ENCODE results near the gene CCNE1.
"Not testable (repeated sequence)": the region's sequence is repeated elsewhere in the genome, so short reads cannot be mapped to it uniquely, and the experiment has no call there.

CCNE1 gene

DNA sequence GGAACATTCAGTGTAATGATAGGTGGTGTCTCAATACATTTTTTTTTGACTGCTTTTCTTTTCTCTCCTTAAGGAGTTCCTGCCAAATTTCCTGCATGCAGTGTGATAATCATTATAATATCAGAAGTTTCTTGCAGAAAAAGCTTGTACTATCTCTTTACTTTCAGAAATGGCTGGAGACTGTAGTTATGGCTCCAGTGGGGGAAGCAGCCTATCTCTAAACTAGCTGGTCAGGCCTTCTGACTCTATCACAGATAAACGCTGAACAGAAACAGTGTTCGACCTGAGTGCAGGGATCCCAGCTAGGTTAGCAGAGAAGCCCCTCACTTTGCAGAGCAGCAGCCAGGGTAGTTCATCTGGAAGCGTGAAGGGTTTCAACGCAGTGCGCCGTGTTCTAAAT, 1.9 kb downstream of the CCNE1 start:
- no peaks in the 10 kb centered on the region for H3K9me3 ChIP-seq (ENCODE audit: control insufficient read depth in 2 of 2, low read length in 2 of 2)
- no peak overlapping the region for H3K9ac ChIP-seq (ENCODE audit: low read depth in 1 of 2, low read length in 2 of 2)
- no peaks in the 10 kb centered on the region for H3K27me3 ChIP-seq (ENCODE audit: control insufficient read depth in 2 of 2, insufficient read depth in 2 of 2, low read length in 2 of 2)
- peaks cover 0 to 5% of the 10 kb centered on the region in 2 donors for H3K4me1 ChIP-seq (ENCODE audit: control insufficient read depth in 2 of 2, insufficient read depth in 2 of 2, low read length in 2 of 2)
- no peak overlapping the region for H3K27ac ChIP-seq (ENCODE audit: low read depth in 2 of 2, low read length in 2 of 2)
- no peak overlapping the region for H3K4me3 ChIP-seq (ENCODE audit: low read length in 2 of 2)
- H3K36me3 ChIP-seq (ENCODE audit: control insufficient read depth in 2 of 2, insufficient read depth in 2 of 2, low read length in 2 of 2): peaks cover 0 to 3% of the 10 kb centered on the region in 2 donors

GRCh38 chr19:29815231-29815630, 3.4 kb downstream of the CCNE1 start:
- peaks cover 0 to 3% of the 10 kb centered on the region in 2 donors for H3K36me3 ChIP-seq (ENCODE audit: control insufficient read depth in 2 of 2, insufficient read depth in 2 of 2, low read length in 2 of 2)
- H3K9ac ChIP-seq (ENCODE audit: low read depth in 1 of 2, low read length in 2 of 2): no peak overlapping the region
- H3K4me3 ChIP-seq (ENCODE audit: low read length in 2 of 2): no peak overlapping the region

GRCh38 chr19:29817316-29817715, 5.5 kb downstream of the CCNE1 start:
- H3K27me3 ChIP-seq (ENCODE audit: control insufficient read depth in 2 of 2, insufficient read depth in 2 of 2, low read length in 2 of 2): no peaks in the 10 kb centered on the region
- H3K36me3 ChIP-seq (ENCODE audit: control insufficient read depth in 2 of 2, insufficient read depth in 2 of 2, low read length in 2 of 2): peaks cover 7% of the 10 kb centered on the region in 2 donors
- H3K9me3 ChIP-seq (ENCODE audit: control insufficient read depth in 2 of 2, low read length in 2 of 2): no peaks in the 10 kb centered on the region
- no peak overlapping the region for H3K9ac ChIP-seq (ENCODE audit: low read depth in 1 of 2, low read length in 2 of 2)
- no peak overlapping the region for H3K27ac ChIP-seq (ENCODE audit: low read depth in 2 of 2, low read length in 2 of 2)
- peaks cover 0 to 2% of the 10 kb centered on the region in 2 donors for H3K4me1 ChIP-seq (ENCODE audit: control insufficient read depth in 2 of 2, insufficient read depth in 2 of 2, low read length in 2 of 2)
- H3K4me3 ChIP-seq (ENCODE audit: low read length in 2 of 2): no peak overlapping the region

More at GRCh38 chr19:29815231-29815630, 3.4 kb downstream of the CCNE1 start:
- no peaks in the 10 kb centered on the region for H3K9me3 ChIP-seq (ENCODE audit: control insufficient read depth in 2 of 2, low read length in 2 of 2)
- H3K4me1 ChIP-seq (ENCODE audit: control insufficient read depth in 2 of 2, insufficient read depth in 2 of 2, low read length in 2 of 2): peaks cover 0 to 5% of the 10 kb centered on the region in 2 donors
- no peak overlapping the region for H3K27ac ChIP-seq (ENCODE audit: low read depth in 2 of 2, low read length in 2 of 2)
- no peaks in the 10 kb centered on the region for H3K27me3 ChIP-seq (ENCODE audit: control insufficient read depth in 2 of 2, insufficient read depth in 2 of 2, low read length in 2 of 2)

DNA sequence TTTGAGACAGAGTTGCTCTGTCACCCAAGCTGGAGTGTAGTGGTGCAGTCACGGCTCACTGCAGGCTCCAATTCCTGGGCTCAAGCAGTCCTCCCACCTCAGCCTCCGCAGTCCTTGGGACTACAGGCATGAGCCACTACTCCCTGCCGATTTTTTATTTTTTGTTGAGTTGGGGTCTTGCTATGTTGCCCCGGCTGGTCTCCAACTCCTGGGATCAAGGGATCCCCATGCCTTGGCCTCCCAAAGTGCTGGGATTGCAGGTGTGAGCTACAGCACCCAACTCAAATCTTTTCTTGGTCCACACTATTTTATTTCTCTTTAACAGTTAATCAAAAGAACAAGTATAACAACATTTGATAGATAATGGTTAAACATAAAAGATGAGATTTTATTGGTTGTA, 7.5 kb downstream of the CCNE1 start:
- Histone ChIP-seq H3K36me3 (ENCODE audit: control insufficient read depth in 2 of 2, insufficient read depth in 2 of 2, low read length in 2 of 2) (peaks cover 8 to 19% of the 10 kb centered on the region in 2 donors), H3K27ac (ENCODE audit: low read depth in 2 of 2, low read length in 2 of 2) (no peak overlapping the region), H3K9me3 (ENCODE audit: control insufficient read depth in 2 of 2, low read length in 2 of 2) (no peaks in the 10 kb centered on the region), H3K4me1 (ENCODE audit: control insufficient read depth in 2 of 2, insufficient read depth in 2 of 2, low read length in 2 of 2) (no peaks in the 10 kb centered on the region), H3K4me3 (ENCODE audit: low read length in 2 of 2) (no peak overlapping the region), H3K9ac (ENCODE audit: low read depth in 1 of 2, low read length in 2 of 2) (no peak overlapping the region), H3K27me3 (ENCODE audit: control insufficient read depth in 2 of 2, insufficient read depth in 2 of 2, low read length in 2 of 2) (no peaks in the 10 kb centered on the region)

DNA sequence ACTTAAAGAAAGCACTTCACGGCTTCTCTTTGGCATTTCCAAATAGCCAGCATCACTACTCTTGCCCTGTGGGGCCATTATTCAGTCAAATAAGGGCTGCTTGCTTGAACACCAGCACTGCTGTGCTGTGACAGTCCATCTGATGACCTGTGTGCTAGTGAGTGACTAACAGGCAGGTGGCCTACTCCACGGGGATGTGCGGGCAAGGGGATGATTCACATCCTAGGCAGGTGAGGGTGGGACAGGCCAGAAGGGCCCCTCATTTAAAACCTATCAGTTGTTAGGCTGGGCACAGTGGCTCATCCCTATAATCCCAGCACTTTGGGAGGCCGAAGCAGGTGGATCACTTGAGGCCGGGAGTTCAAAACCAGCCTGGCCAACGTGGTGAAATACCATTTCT, 8.2 kb downstream of the CCNE1 start:
- peaks cover 8 to 19% of the 10 kb centered on the region in 2 donors for H3K36me3 ChIP-seq (ENCODE audit: control insufficient read depth in 2 of 2, insufficient read depth in 2 of 2, low read length in 2 of 2)
- H3K4me1 ChIP-seq (ENCODE audit: control insufficient read depth in 2 of 2, insufficient read depth in 2 of 2, low read length in 2 of 2): no peaks in the 10 kb centered on the region
- H3K27me3 ChIP-seq (ENCODE audit: control insufficient read depth in 2 of 2, insufficient read depth in 2 of 2, low read length in 2 of 2): no peaks in the 10 kb centered on the region
- no peaks in the 10 kb centered on the region for H3K9me3 ChIP-seq (ENCODE audit: control insufficient read depth in 2 of 2, low read length in 2 of 2)
- H3K4me3 ChIP-seq (ENCODE audit: low read length in 2 of 2): no peak overlapping the region
- no peak overlapping the region for H3K9ac ChIP-seq (ENCODE audit: low read depth in 1 of 2, low read length in 2 of 2)
- H3K27ac ChIP-seq (ENCODE audit: low read depth in 2 of 2, low read length in 2 of 2): no peak overlapping the region

DNA sequence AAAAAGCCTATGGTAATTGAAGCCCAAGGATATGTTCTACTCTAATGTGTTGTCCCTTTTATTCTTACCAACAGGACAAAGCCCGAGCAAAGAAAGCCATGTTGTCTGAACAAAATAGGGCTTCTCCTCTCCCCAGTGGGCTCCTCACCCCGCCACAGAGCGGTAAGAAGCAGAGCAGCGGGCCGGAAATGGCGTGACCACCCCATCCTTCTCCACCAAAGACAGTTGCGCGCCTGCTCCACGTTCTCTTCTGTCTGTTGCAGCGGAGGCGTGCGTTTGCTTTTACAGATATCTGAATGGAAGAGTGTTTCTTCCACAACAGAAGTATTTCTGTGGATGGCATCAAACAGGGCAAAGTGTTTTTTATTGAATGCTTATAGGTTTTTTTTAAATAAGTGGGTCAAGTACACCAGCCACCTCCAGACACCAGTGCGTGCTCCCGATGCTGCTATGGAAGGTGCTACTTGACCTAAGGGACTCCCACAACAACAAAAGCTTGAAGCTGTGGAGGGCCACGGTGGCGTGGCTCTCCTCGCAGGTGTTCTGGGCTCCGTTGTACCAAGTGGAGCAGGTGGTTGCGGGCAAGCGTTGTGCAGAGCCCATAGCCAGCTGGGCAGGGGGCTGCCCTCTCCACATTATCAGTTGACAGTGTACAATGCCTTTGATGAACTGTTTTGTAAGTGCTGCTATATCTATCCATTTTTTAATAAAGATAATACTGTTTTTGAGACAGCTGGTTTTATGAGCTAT, 12.0 kb downstream of the CCNE1 start:
- Histone ChIP-seq H3K9ac (ENCODE audit: low read depth in 1 of 2, low read length in 2 of 2) (no peak overlapping the region), H3K4me3 (ENCODE audit: low read length in 2 of 2) (no peak overlapping the region), H3K4me1 (ENCODE audit: control insufficient read depth in 2 of 2, insufficient read depth in 2 of 2, low read length in 2 of 2) (no peaks in the 10 kb centered on the region), H3K27me3 (ENCODE audit: control insufficient read depth in 2 of 2, insufficient read depth in 2 of 2, low read length in 2 of 2) (no peaks in the 10 kb centered on the region), H3K36me3 (ENCODE audit: control insufficient read depth in 2 of 2, insufficient read depth in 2 of 2, low read length in 2 of 2) (peaks cover 5 to 19% of the 10 kb centered on the region in 2 donors), H3K9me3 (ENCODE audit: control insufficient read depth in 2 of 2, low read length in 2 of 2) (no peaks in the 10 kb centered on the region), H3K27ac (ENCODE audit: low read depth in 2 of 2, low read length in 2 of 2) (no peak overlapping the region)

DNA sequence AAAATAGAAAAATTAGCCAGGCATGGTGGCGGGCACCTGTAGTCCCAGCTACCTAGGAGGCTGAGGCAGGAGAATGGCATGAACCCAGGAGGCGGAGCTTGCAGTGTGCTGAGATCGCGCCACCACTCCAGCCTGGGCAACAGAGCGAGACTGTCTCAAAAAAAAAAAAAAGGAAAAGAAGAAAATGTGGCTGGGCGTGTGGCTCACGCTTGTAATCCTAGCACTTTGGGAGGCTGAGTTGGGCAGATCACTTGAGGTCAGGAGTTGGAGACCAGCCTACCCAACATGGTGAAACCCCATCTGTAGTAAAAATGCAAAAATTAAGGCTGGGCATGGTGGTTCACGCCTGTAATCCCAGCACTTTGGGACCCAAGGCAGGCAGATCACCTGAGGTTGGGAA, 13.5 kb downstream of the CCNE1 start:
- not testable (repeated sequence) for H3K4me1 ChIP-seq (ENCODE audit: control insufficient read depth in 2 of 2, insufficient read depth in 2 of 2, low read length in 2 of 2); H3K27me3 ChIP-seq (ENCODE audit: control insufficient read depth in 2 of 2, insufficient read depth in 2 of 2, low read length in 2 of 2); H3K27ac ChIP-seq (ENCODE audit: low read depth in 2 of 2, low read length in 2 of 2); H3K9ac ChIP-seq (ENCODE audit: low read depth in 1 of 2, low read length in 2 of 2); H3K9me3 ChIP-seq (ENCODE audit: control insufficient read depth in 2 of 2, low read length in 2 of 2); H3K4me3 ChIP-seq (ENCODE audit: low read length in 2 of 2)
- H3K36me3 ChIP-seq (ENCODE audit: control insufficient read depth in 2 of 2, insufficient read depth in 2 of 2, low read length in 2 of 2): peaks cover 5 to 19% of the 10 kb centered on the region in 2 donors

DNA sequence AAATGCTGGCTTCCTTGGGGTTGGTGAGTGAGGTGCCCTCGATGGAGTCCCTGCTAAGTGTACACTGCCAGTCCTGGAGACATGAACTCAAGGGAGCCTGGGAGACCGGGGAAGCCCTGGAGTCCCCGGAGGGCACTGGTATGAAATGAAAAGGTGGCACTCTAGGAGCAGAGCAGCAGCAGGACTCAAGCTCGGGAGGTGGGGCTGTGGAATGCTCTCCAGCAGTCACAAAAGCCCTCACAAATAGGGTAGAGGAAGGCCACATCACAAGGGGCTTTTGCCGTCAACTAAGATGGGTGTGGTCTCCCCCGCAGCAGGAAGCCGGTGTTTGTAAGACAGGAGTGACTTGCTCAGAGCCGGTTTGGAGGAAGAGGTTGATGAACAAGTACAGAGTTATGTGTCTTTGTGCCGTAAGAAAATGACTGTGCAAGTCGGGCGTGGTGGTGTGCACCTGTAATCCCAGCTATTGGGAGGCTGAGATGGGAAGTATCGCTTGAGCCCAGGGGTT, 19.3 kb downstream of the CCNE1 start:
- H3K27me3 ChIP-seq (ENCODE audit: control insufficient read depth in 2 of 2, insufficient read depth in 2 of 2, low read length in 2 of 2): peaks cover 0 to 3% of the 10 kb centered on the region in 2 donors
- no peak overlapping the region for H3K4me3 ChIP-seq (ENCODE audit: low read length in 2 of 2)
- no peak overlapping the region for H3K27ac ChIP-seq (ENCODE audit: low read depth in 2 of 2, low read length in 2 of 2)
- H3K9me3 ChIP-seq (ENCODE audit: control insufficient read depth in 2 of 2, low read length in 2 of 2): no peaks in the 10 kb centered on the region
- no peak overlapping the region for H3K9ac ChIP-seq (ENCODE audit: low read depth in 1 of 2, low read length in 2 of 2)
- H3K4me1 ChIP-seq (ENCODE audit: control insufficient read depth in 2 of 2, insufficient read depth in 2 of 2, low read length in 2 of 2): peaks cover 0 to 4% of the 10 kb centered on the region in 2 donors
- H3K36me3 ChIP-seq (ENCODE audit: control insufficient read depth in 2 of 2, insufficient read depth in 2 of 2, low read length in 2 of 2): no peaks in the 10 kb centered on the region

DNA sequence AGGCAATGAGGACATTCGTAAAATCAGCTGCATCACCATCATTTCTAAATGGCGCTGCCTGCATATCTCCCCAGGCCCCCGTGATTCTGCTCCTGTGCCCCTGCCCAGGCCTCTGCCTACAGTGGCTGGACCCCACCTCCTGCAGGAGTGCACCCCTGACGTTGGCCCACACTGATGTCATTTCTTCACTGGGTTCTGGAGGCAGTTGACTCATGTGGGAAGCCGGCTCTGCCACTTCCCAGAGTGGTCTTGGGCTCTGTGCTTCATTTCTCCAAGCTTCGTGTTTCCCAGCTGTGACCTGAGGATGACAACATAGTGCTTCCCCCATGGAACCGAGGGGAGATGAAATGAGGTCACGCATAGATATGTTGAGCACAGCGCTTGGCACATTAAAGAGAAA, 19.9 kb downstream of the CCNE1 start:
- Histone ChIP-seq H3K4me3 (ENCODE audit: low read length in 2 of 2) (no peak overlapping the region), H3K9me3 (ENCODE audit: control insufficient read depth in 2 of 2, low read length in 2 of 2) (no peaks in the 10 kb centered on the region), H3K27ac (ENCODE audit: low read depth in 2 of 2, low read length in 2 of 2) (no peak overlapping the region), H3K27me3 (ENCODE audit: control insufficient read depth in 2 of 2, insufficient read depth in 2 of 2, low read length in 2 of 2) (peaks cover 0 to 3% of the 10 kb centered on the region in 2 donors), H3K4me1 (ENCODE audit: control insufficient read depth in 2 of 2, insufficient read depth in 2 of 2, low read length in 2 of 2) (peaks cover 0 to 4% of the 10 kb centered on the region in 2 donors), H3K36me3 (ENCODE audit: control insufficient read depth in 2 of 2, insufficient read depth in 2 of 2, low read length in 2 of 2) (no peaks in the 10 kb centered on the region), H3K9ac (ENCODE audit: low read depth in 1 of 2, low read length in 2 of 2) (no peak overlapping the region)

DNA sequence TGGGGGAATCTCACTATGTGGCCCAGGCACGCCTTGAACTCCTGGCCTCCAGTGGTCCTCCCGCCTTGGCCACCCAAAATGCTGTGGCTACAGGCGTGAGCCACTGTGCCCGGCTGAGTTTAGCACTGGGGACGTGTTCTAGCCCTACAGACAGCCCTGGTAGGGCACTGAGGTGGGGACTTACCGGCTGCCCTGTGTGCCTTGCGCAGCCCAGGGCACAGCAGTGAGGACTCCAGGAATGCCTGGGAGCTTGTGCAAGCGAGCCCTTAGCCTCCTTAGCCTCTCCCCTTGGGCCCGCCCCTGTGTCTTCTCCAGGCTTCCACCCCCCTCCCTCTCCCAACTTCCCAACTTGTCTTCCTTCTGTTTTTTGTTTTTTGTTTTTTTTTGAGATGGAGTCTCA, 21.0 kb downstream of the CCNE1 start:
- no peak overlapping the region for H3K9ac ChIP-seq (ENCODE audit: low read depth in 1 of 2, low read length in 2 of 2)
- no peak overlapping the region for H3K27ac ChIP-seq (ENCODE audit: low read depth in 2 of 2, low read length in 2 of 2)
- no peaks in the 10 kb centered on the region for H3K36me3 ChIP-seq (ENCODE audit: control insufficient read depth in 2 of 2, insufficient read depth in 2 of 2, low read length in 2 of 2)
- peaks cover 0 to 3% of the 10 kb centered on the region in 2 donors for H3K27me3 ChIP-seq (ENCODE audit: control insufficient read depth in 2 of 2, insufficient read depth in 2 of 2, low read length in 2 of 2)
- H3K4me1 ChIP-seq (ENCODE audit: control insufficient read depth in 2 of 2, insufficient read depth in 2 of 2, low read length in 2 of 2): peaks cover 0 to 4% of the 10 kb centered on the region in 2 donors
- H3K4me3 ChIP-seq (ENCODE audit: low read length in 2 of 2): no peak overlapping the region
- no peaks in the 10 kb centered on the region for H3K9me3 ChIP-seq (ENCODE audit: control insufficient read depth in 2 of 2, low read length in 2 of 2)

Measured in mucosa of rectum (tissue), 2 donors.